HFFc6 (cell line): ENCODE data around the gene LRRC51. TPM values are rescaled to one million over a fixed set of nuclear protein-coding genes. Genes with fewer than 3 reads are reported as not detected.

Experiments
- DNase-seq: peaks from one replicate; pipeline ENCODE4 v3.0.0-alpha.2; 2018
- H3K27ac Mint-ChIP-seq: 2 replicates; pipeline ENCODE4 v1.8.0; 2020; ENCODE audit warnings: mild to moderate bottlenecking, mixed read lengths
- H3K27me3 Mint-ChIP-seq: 2 replicates; pipeline ENCODE4 v1.8.0; 2021; ENCODE audit warnings: mild to moderate bottlenecking, moderate library complexity, mixed read lengths; ENCODE audit not compliant: insufficient read depth
- H3K36me3 Mint-ChIP-seq: 2 replicates; pipeline ENCODE4 v1.8.0; 2021; ENCODE audit warnings: low read depth, mixed read lengths
- H3K4me1 Mint-ChIP-seq: 2 replicates; pipeline ENCODE4 v1.8.0; 2020; ENCODE audit warnings: low read depth, mixed read lengths
- H3K4me3 Mint-ChIP-seq: 2 replicates; pipeline ENCODE4 v1.8.0; 2020; ENCODE audit warnings: mild to moderate bottlenecking, moderate library complexity, mixed read lengths
- H3K9me3 Mint-ChIP-seq: 2 replicates; pipeline ENCODE4 v1.8.0; 2020; ENCODE audit warnings: mild to moderate bottlenecking, mixed read lengths
- total RNA-seq, 6 experiments: library from RNA; stranded (reverse); fragmentation: NEBNext Ultra II Directional; extraction: Animal tissue kit (Norgen Biotek cat#: 25700); gene quantifications; 2 replicates in 1 of 6; 3 replicates in 5 of 6; pipeline ENCODE4 v1.2.3, GENCODE V29; 2021
- TF ChIP-seq, protein P1 (sequence below): fragments of 200-600 bp; sonication (generic); IDR thresholded peaks from 2 replicates; pipeline ENCODE4 v1.5.0; 2021; ENCODE audit warnings: antibody characterized with exemption, mild to moderate bottlenecking

The LRRC51 gene
- total RNA-seq, 6 experiments from 2014 or later, result 7.4 to 12.4 (median 8.5) TPM

DNA sequence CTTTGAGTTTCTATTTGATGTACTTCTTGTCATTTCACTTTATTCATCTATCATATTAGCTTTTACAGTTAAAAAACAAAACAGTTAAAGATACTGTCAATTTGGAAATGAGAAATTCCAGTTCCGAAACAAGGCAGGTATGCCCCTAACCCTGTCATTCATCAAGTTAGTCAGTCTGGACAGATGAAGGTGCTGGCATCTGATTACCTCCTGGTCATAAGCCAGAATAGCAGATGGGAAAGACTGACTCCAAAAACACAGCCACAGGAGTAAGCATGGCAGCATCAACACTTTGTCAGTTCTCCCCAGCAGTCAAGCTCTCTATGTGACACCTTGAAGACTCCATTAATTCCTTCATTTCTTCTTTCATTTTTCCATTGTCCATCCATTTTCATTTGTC lies 4.3 kb downstream of the LRRC51 start:
- Mint-ChIP-seq H3K36me3 (peaks cover 6% of the 10 kb centered on the region), H3K4me1 (peaks cover 30% of the 10 kb centered on the region), H3K27ac (no peak overlapping the region), H3K4me3 (no peak overlapping the region), H3K27me3 (peaks cover 3% of the 10 kb centered on the region), H3K9me3 (no peaks in the 10 kb centered on the region)
- TF ChIP-seq, protein P1, sequence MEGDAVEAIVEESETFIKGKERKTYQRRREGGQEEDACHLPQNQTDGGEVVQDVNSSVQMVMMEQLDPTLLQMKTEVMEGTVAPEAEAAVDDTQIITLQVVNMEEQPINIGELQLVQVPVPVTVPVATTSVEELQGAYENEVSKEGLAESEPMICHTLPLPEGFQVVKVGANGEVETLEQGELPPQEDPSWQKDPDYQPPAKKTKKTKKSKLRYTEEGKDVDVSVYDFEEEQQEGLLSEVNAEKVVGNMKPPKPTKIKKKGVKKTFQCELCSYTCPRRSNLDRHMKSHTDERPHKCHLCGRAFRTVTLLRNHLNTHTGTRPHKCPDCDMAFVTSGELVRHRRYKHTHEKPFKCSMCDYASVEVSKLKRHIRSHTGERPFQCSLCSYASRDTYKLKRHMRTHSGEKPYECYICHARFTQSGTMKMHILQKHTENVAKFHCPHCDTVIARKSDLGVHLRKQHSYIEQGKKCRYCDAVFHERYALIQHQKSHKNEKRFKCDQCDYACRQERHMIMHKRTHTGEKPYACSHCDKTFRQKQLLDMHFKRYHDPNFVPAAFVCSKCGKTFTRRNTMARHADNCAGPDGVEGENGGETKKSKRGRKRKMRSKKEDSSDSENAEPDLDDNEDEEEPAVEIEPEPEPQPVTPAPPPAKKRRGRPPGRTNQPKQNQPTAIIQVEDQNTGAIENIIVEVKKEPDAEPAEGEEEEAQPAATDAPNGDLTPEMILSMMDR, result no peak
- no peak for DNase-seq

DNA sequence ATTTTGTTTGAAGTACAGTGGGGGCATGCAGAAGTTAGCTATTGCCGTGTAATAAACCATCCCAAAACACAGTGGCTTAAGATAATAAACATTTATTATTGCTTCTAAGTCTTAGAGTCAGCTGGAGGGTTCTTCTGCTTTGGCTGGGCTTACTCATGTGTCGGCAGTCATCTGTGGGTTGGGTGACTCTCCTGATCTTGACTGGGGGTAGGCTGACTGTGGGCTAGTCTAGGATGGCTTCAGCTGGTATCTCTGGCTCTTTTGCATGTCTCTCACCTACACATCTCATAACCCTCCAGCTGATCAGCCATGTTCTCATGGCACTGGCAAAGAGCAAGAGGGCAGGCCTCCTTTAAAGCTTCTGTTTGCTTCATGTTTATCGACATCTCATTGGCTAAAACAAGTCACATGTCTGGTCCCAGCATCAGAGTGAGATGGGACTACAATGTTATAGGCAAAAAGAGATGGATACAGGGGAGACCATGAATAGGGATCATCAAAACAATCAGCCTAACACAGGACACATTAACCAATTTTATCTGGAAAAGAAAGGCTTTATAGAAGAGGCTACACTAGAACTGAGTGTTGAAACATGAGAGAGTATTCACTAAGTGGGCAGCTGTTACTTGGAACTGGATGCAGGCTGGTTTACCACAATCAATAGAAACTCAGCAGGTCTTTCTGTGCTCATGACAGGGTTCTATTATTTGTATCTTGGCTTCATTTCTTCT lies 5.1 kb downstream of the LRRC51 start:
- no peak for DNase-seq
- Mint-ChIP-seq H3K4me1 (peaks cover 27% of the 10 kb centered on the region), H3K4me3 (no peak overlapping the region), H3K27me3 (peaks cover 2% of the 10 kb centered on the region), H3K27ac (no peak overlapping the region; the same call in 1 of the 2 replicates), H3K36me3 (peaks cover 5% of the 10 kb centered on the region), H3K9me3 (no peaks in the 10 kb centered on the region)
- TF ChIP-seq, protein P1, result no peak

DNA sequence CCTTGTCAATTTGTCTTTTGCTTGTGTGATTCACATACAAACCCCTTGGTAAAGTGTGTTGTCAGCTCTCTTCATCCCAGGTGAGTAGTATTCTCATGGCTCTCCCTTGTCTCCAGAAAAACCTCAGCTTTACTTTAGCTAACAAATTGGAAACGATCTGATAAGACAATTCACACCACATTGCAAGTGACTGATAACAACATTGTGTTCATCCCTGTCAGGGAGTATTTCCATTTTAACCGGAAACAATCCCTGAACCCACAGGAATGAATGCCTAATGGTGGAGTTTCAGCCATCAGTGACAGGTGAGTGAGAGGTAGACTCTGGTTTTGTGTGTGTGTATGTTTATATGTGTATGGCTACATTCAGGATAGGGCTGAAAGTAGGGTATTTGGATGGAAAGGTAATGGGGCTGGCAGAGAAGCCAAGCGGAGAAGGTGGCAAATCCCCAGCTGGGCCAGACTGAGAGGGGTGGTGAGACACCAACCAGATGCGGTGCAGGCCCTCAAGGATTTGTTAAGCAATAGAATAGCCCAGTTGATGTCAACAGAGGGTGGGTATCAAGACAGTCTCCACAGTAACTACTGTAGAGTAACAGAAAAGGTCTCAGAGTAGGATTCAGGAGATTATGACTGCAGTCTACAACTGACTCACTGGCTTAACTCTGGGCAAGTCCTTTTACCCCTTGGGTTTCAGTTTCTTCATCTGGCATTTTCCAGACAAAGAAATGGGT lies 7.6 kb downstream of the LRRC51 start:
- H3K9me3 Mint-ChIP-seq, result no peaks in the 10 kb centered on the region
- peak overlapping the region; percentile 20; the same call in 1 of the 2 replicates for H3K27ac Mint-ChIP-seq
- H3K4me3 Mint-ChIP-seq, result no peak overlapping the region
- peaks cover 34% of the 10 kb centered on the region for H3K4me1 Mint-ChIP-seq
- TF ChIP-seq, protein P1, result no peak
- peaks cover 2% of the 10 kb centered on the region; the same call in 1 of the 2 replicates for H3K27me3 Mint-ChIP-seq
- H3K36me3 Mint-ChIP-seq, result peaks cover 5% of the 10 kb centered on the region
- no peak for DNase-seq

DNA sequence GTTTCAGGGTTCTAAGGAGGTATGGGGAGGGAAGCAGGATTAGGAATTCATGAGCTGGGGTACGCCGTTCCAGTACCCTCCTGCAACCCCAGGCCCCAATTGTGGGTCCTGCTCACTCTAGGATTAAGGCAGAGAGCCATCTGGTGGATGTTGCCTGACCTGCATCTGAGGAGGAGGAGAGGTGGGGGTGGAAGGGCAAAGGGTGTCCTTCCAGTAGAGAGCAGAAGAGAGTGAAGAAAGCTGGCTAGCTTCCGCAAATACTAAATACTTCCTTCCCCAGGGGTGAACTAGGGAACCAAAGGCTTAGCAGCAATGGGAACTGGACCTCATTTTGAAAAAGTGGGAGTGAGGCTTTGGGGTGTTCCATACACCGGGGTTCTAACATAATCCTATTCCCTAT lies 10.6 kb downstream of the LRRC51 start:
- H3K9me3 Mint-ChIP-seq, result no peaks in the 10 kb centered on the region
- TF ChIP-seq, protein P1, result peak; percentile 87
- DNase-seq, result no peak
- peak overlapping the region; percentile 61 for H3K27ac Mint-ChIP-seq
- H3K36me3 Mint-ChIP-seq, result peaks cover 10% of the 10 kb centered on the region
- no peak overlapping the region for H3K4me3 Mint-ChIP-seq
- H3K4me1 Mint-ChIP-seq, result peaks cover 20% of the 10 kb centered on the region
- no peaks in the 10 kb centered on the region for H3K27me3 Mint-ChIP-seq

DNA sequence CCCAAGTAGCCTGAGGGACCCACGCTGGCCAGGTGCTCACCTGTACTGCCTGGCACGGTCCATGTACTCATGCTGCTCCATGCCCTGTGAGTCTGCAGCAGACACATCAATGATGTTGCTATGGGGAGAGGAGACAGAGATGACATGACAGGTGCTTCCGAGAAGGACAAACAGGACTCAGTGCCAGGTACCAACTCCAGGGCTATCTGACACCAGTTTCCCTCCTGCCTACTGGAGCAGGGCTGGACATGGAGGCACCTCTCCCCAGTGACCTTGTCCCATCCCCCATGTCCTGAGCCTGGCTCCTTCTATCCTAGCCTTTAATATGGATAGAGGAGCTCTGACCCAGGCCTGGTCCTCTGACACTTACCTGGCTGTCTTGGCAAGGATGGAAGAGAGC lies 18.1 kb downstream of the LRRC51 start:
- Mint-ChIP-seq H3K9me3 (0 out of 2 replicates have a peak, but pooled peaks cover 4% of the 10 kb centered on the region), H3K4me3 (no peak overlapping the region), H3K4me1 (peaks cover 31% of the 10 kb centered on the region), H3K27me3 (peaks cover 6% of the 10 kb centered on the region), H3K27ac (no peak overlapping the region), H3K36me3 (peaks cover 48% of the 10 kb centered on the region)
- DNase-seq, result no peak
- TF ChIP-seq, protein P1, result no peak
